HepG2 (cell line): ENCODE measurements around the gene ARHGAP10.

Experiments
- CHD2 ChIP-seq: IDR thresholded peaks from 2 replicates; pipeline ENCODE4 v1.6.1; 2011; ENCODE audit warnings: low read depth, low read length, improper control_type of control experiment
- FOSL1 ChIP-seq: sonication (generic); formaldehyde crosslinking; IDR thresholded peaks from 2 replicates; pipeline ENCODE4 v1.9.0; 2021; ENCODE audit warnings: missing genetic modification reagents, borderline replicate concordance
- SATB2 ChIP-seq: sonication (generic); formaldehyde crosslinking; IDR thresholded peaks from 2 replicates; pipeline ENCODE4 v1.5.0; 2020; ENCODE audit warnings: missing genetic modification reagents
- TAF1 ChIP-seq: sonication (generic); formaldehyde crosslinking; IDR thresholded peaks from 2 replicates; pipeline ENCODE4 v1.4.0; 2020; ENCODE audit warnings: missing genetic modification reagents
- TCF12 ChIP-seq, 2 experiments: fragments of 450-650 bp in 1 of 2; sonication (generic) in 1 of 2; formaldehyde crosslinking in 1 of 2; IDR thresholded peaks; 2 replicates each; pipeline versions ENCODE4 v1.6.1 to v1.8.0; 2017 to 2022; ENCODE audit warnings: antibody characterized with exemption in 1 of 2, mild to moderate bottlenecking in 1 of 2, missing genetic modification reagents in 1 of 2, moderate library complexity in 1 of 2
- TRIM24 ChIP-seq: sonication (generic); formaldehyde crosslinking; IDR thresholded peaks from 2 replicates; pipeline ENCODE4 v1.8.0; 2022; ENCODE audit warnings: mild to moderate bottlenecking, missing genetic modification reagents
- ZNF143 ChIP-seq: sonication (generic); formaldehyde crosslinking; IDR thresholded peaks from 2 replicates; pipeline ENCODE4 v1.4.0; 2020; ENCODE audit warnings: missing genetic modification reagents
- ZNF234 ChIP-seq: sonication (generic); formaldehyde crosslinking; conservative IDR thresholded peaks from 2 replicates; pipeline ENCODE4 v1.5.1; 2020; ENCODE audit warnings: mild to moderate bottlenecking, missing genetic modification reagents
- ZNF382 ChIP-seq: sonication (generic); formaldehyde crosslinking; IDR thresholded peaks from 2 replicates; pipeline ENCODE4 v1.5.0; 2020; ENCODE audit warnings: missing genetic modification reagents, mild to moderate bottlenecking, borderline replicate concordance
- ZNF598 ChIP-seq: sonication (generic); formaldehyde crosslinking; IDR thresholded peaks from 2 replicates; pipeline ENCODE4 v1.5.1; 2020; ENCODE audit warnings: mild to moderate bottlenecking, missing genetic modification reagents, borderline replicate concordance
- ZNF607 ChIP-seq: sonication (generic); formaldehyde crosslinking; IDR thresholded peaks from 2 replicates; pipeline ENCODE4 v1.5.1; 2020; ENCODE audit warnings: missing genetic modification reagents, mild to moderate bottlenecking, borderline replicate concordance

DNA sequence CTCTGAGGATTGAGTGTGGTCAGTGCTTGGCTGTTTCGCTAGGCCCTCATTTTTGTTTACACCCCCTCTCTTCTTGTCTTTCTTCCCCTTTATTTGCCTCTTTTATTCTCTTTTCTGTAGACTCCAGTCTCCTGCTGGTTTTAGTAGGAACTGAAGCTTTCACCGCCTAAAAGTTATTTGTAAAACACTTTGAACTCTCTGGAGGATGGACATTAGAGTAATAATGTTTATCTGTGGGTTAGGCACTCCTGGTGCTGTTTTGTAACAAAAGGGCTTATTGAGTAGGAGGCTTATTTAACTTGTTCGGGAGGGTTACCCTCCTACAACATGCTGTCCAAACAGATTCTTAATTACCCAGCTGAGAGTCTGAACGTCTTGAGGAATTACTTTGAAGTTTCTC, 1.6 kb upstream of the ARHGAP10 start:
- TF ChIP-seq FOSL1 (CRISPR knock-in tag) (no peak), ZNF607 (CRISPR knock-in tag) (no peak), TAF1 (no peak), TCF12 (IDR thresholded peaks at IDR 0.05) (no peak), TCF12 (CRISPR knock-in tag; IDR thresholded peaks at IDR 0.05) (no peak), ZNF143 (CRISPR knock-in tag) (no peak), TRIM24 (CRISPR knock-in tag) (no peak), ZNF234 (CRISPR knock-in tag) (no peak), SATB2 (CRISPR knock-in tag) (no peak), ZNF382 (CRISPR knock-in tag) (no peak), CHD2 (no peak), ZNF598 (CRISPR knock-in tag) (no peak)
